H1 (cell line): ENCODE data around the gene RGS17. TPM values are rescaled to one million over a fixed set of nuclear protein-coding genes. Genes with fewer than 3 reads are reported as not detected.

ENCODE experiments used
- CTCF ChIA-PET: fragments of 300-600 bp; sonication (Branson Sonifier 250); formaldehyde crosslinking; loops from one replicate; lab custom pipeline; 2021; ENCODE audit not compliant: partially characterized antibody; lab: Charles Lee
- POLR2A ChIA-PET: fragments of 300-600 bp; sonication (Branson Sonifier 250); formaldehyde crosslinking; loops from one replicate; lab custom pipeline; 2021; ENCODE audit warnings: inconsistent platforms; ENCODE audit not compliant: partially characterized antibody; lab: Charles Lee
- DNase-seq, 2 experiments: peaks; one replicate each; pipeline versions ENCODE4 v3.0.0 to v3.0.0-alpha.2; 2010 to 2022; ENCODE audit warnings: low spot score in 2 of 2, low read depth in 1 of 2, mixed read lengths in 1 of 2
- FAIRE-seq: peaks from 2 replicates; lab custom pipeline; 2011; peaks lifted over from hg19 to GRCh38; lab: Jason Lieb, UNC
- H2AFZ ChIP-seq: 2 replicates; pipeline ENCODE4 v1.8.1; 2012; ENCODE audit warnings: low read length, inconsistent platforms
- H2AK5ac ChIP-seq: 2 replicates; pipeline ENCODE4 v1.6.1; 2013; ENCODE audit warnings: low read depth, low read length
- H2BK120ac ChIP-seq: replicated peaks from 2 replicates; pipeline ENCODE3; 2013; ENCODE audit warnings: low read depth, low read length, inconsistent platforms
- H2BK12ac ChIP-seq: 2 replicates; pipeline ENCODE4 v1.6.1; 2013; ENCODE audit warnings: low read depth, low read length
- H2BK15ac ChIP-seq: 2 replicates; pipeline ENCODE4 v1.6.1; 2013; ENCODE audit warnings: low read length
- H2BK20ac ChIP-seq: 2 replicates; pipeline ENCODE4 v1.6.1; 2013; ENCODE audit warnings: low read length
- H2BK5ac ChIP-seq: 2 replicates; pipeline ENCODE4 v1.6.1; 2013; ENCODE audit warnings: low read depth, low read length
- H3K14ac ChIP-seq: 2 replicates; pipeline ENCODE4 v1.6.1; 2013; ENCODE audit warnings: inconsistent platforms; ENCODE audit not compliant: insufficient read length
- H3K18ac ChIP-seq: 2 replicates; pipeline ENCODE4 v1.6.1; 2013; ENCODE audit warnings: low read length; ENCODE audit errors: extremely low read depth
- H3K23ac ChIP-seq: 2 replicates; pipeline ENCODE4 v1.6.1; 2013; ENCODE audit warnings: inconsistent platforms; ENCODE audit not compliant: insufficient read length
- H3K23me2 ChIP-seq: 2 replicates; pipeline ENCODE4 v1.6.1; 2013; ENCODE audit warnings: low read depth, low read length
- H3K27ac ChIP-seq: 2 replicates; pipeline ENCODE4 v1.6.1; 2011; ENCODE audit warnings: low read depth, low read length, inconsistent platforms
- H3K27me3 ChIP-seq, 4 experiments: replicated peaks in 1 of 4; 1 replicate in 1 of 4; 2 replicates in 3 of 4; pipeline versions ENCODE4 v1.6.1 to v1.8.1; 2011 to 2013; ENCODE audit warnings: low read length in 3 of 4, mild to moderate bottlenecking in 3 of 4, inconsistent platforms in 2 of 4, mixed read lengths in 2 of 4, moderate library complexity in 1 of 4; ENCODE audit not compliant: control insufficient read depth in 3 of 4, insufficient read depth in 3 of 4; ENCODE audit errors: extremely low read depth in 1 of 4
- H3K36me3 ChIP-seq, 4 experiments: 2 replicates each; pipeline versions ENCODE4 v1.6.1 to v1.8.1; 2011 to 2013; ENCODE audit warnings: mild to moderate bottlenecking in 4 of 4, low read length in 3 of 4, moderate library complexity in 2 of 4, control low read depth in 1 of 4, inconsistent platforms in 1 of 4; ENCODE audit not compliant: insufficient read depth in 4 of 4, control insufficient read depth in 2 of 4
- H3K4ac ChIP-seq: replicated peaks from 2 replicates; pipeline ENCODE3; 2013; ENCODE audit warnings: low read length, low read depth, mixed read lengths, inconsistent platforms; ENCODE audit not compliant: insufficient read length
- H3K4me1 ChIP-seq, 4 experiments: replicated peaks in 1 of 4; 1 replicate in 1 of 4; 2 replicates in 3 of 4; pipeline versions ENCODE4 v1.6.1 to v1.8.1; 2011 to 2013; ENCODE audit warnings: low read length in 3 of 4, inconsistent platforms in 2 of 4, mixed read lengths in 1 of 4; ENCODE audit not compliant: insufficient read depth in 4 of 4, control insufficient read depth in 3 of 4
- H3K4me2 ChIP-seq, 2 experiments: 2 replicates each; pipeline versions ENCODE4 v1.6.1 to v1.8.1; 2011 to 2013; ENCODE audit warnings: low read depth in 2 of 2, low read length in 2 of 2, control low read depth in 1 of 2, inconsistent platforms in 1 of 2, mild to moderate bottlenecking in 1 of 2; ENCODE audit not compliant: insufficient read depth in 1 of 2
- H3K4me3 ChIP-seq, 4 experiments: fragments of 200-600, 300-600 bp in 1 of 4; sonication (generic), shearing (Covaris generic), sonication (Bioruptor Twin) in 1 of 4; 2 replicates each; pipeline versions ENCODE4 v1.5.1 to v1.8.1; 2011 to 2016; ENCODE audit warnings: low read length in 4 of 4, low read depth in 3 of 4, control low read depth in 2 of 4, inconsistent platforms in 2 of 4, mild to moderate bottlenecking in 2 of 4, mixed read lengths in 1 of 4, moderate library complexity in 1 of 4; ENCODE audit not compliant: insufficient read depth in 2 of 4; ENCODE audit errors: extremely low read depth in 1 of 4
- H3K56ac ChIP-seq: replicated peaks from 2 replicates; pipeline ENCODE3; 2013; ENCODE audit warnings: low read depth, mild to moderate bottlenecking, mixed read lengths, low read length, inconsistent platforms; ENCODE audit not compliant: insufficient read length
- H3K79me1 ChIP-seq: 2 replicates; pipeline ENCODE4 v1.6.1; 2013; ENCODE audit warnings: low read depth, low read length, control low read depth
- H3K79me2 ChIP-seq, 2 experiments: 2 replicates each; pipeline versions ENCODE4 v1.6.1 to v1.8.1; 2012 to 2013; ENCODE audit warnings: low read length in 2 of 2, mild to moderate bottlenecking in 2 of 2, inconsistent platforms in 1 of 2; ENCODE audit not compliant: insufficient read depth in 2 of 2, control insufficient read depth in 1 of 2
- H3K9ac ChIP-seq, 4 experiments: replicated peaks in 1 of 4; 1 replicate in 1 of 4; 2 replicates in 3 of 4; pipeline versions ENCODE4 v1.6.1 to v1.8.1; 2011 to 2013; ENCODE audit warnings: low read depth in 3 of 4, low read length in 3 of 4, control low read depth in 2 of 4, mild to moderate bottlenecking in 2 of 4, moderate library complexity in 2 of 4, inconsistent platforms in 1 of 4; ENCODE audit errors: extremely low read depth in 1 of 4
- H3K9me3 ChIP-seq, 2 experiments: 2 replicates each; pipeline versions ENCODE4 v1.6.1 to v1.8.1; 2012 to 2013; ENCODE audit warnings: mild to moderate bottlenecking in 2 of 2, moderate library complexity in 2 of 2, control low read depth in 1 of 2, inconsistent platforms in 1 of 2, low read depth in 1 of 2, low read length in 1 of 2, mixed read lengths in 1 of 2; ENCODE audit not compliant: insufficient read depth in 2 of 2
- H4K20me1 ChIP-seq, 2 experiments: replicated peaks in 1 of 2; 2 replicates each; pipeline versions ENCODE3 to v1.8.1; 2011 to 2013; ENCODE audit warnings: inconsistent platforms in 2 of 2, low read length in 2 of 2, mild to moderate bottlenecking in 1 of 2; ENCODE audit not compliant: insufficient read depth in 2 of 2, control insufficient read depth in 1 of 2
- H4K5ac ChIP-seq: 2 replicates; pipeline ENCODE4 v1.6.1; 2013; ENCODE audit warnings: low read length, low read depth, mixed read lengths, inconsistent platforms; ENCODE audit not compliant: insufficient read length
- H4K8ac ChIP-seq: 2 replicates; pipeline ENCODE4 v1.8.0; 2013; ENCODE audit warnings: mild to moderate bottlenecking, moderate library complexity, low read length, inconsistent platforms; ENCODE audit not compliant: insufficient read depth; ENCODE audit errors: extremely low read depth
- H4K91ac ChIP-seq: replicated peaks from 2 replicates; pipeline ENCODE3; 2013; ENCODE audit warnings: low read length, mixed read lengths, inconsistent platforms; ENCODE audit not compliant: insufficient read length
- CBX5 ChIP-seq: fragments of 300-800, 300-1000 bp; sonication (generic); IDR thresholded peaks from 2 replicates; pipeline ENCODE4 v1.7.1; 2016; ENCODE audit warnings: antibody characterized with exemption, low read length, low read depth
- CHD1 ChIP-seq: IDR thresholded peaks from 2 replicates; pipeline ENCODE4 v1.6.1; 2012; ENCODE audit warnings: low read depth, low read length, improper control_type of control experiment
- POU5F1 ChIP-seq: IDR thresholded peaks from 2 replicates; pipeline ENCODE4 v1.6.1; 2011; ENCODE audit warnings: low read depth, mild to moderate bottlenecking, low read length, moderate library complexity
- RAD21 ChIP-seq, 2 experiments: IDR thresholded peaks in 1 of 2; conservative IDR thresholded peaks in 1 of 2; 2 replicates each; pipeline ENCODE4 v1.6.1; 2011; ENCODE audit warnings: low read depth in 2 of 2, low read length in 2 of 2, improper control_type of control experiment in 1 of 2, inconsistent platforms in 1 of 2, mild to moderate bottlenecking in 1 of 2, moderate library complexity in 1 of 2
- SAP30 ChIP-seq: fragments of 300-600 bp; sonication (generic); IDR thresholded peaks from 2 replicates; pipeline ENCODE4 v1.7.1; 2012; ENCODE audit warnings: low read length, moderate library complexity, mild to moderate bottlenecking, inconsistent platforms; ENCODE audit not compliant: insufficient read depth, insufficient replicate concordance
- SUZ12 ChIP-seq: fragments of 200-600 bp; sonication (generic); IDR thresholded peaks from 2 replicates; pipeline ENCODE4 v1.6.1; 2012; ENCODE audit warnings: mild to moderate bottlenecking, inconsistent platforms, low read length, moderate library complexity, mixed read lengths
- TAF1 ChIP-seq: IDR thresholded peaks from 2 replicates; pipeline ENCODE4 v1.6.1; 2011; ENCODE audit warnings: mild to moderate bottlenecking, low read depth, low read length
- WGBS, 2 experiments: shearing (Covaris generic) in 1 of 2; methylation state at CpG; one replicate each; pipeline versions ENCODE4 v1.1.6 to v1.1.7; 2013 to 2015; ENCODE audit warnings: low lambda C conversion rate in 2 of 2, mixed read lengths in 2 of 2, inconsistent platforms in 1 of 2, low coverage in 1 of 2, missing lambda C conversion rate in 1 of 2; ENCODE audit not compliant: insufficient replicate concordance in 2 of 2, insufficient coverage in 1 of 2, insufficient read length in 1 of 2; ENCODE audit errors: extremely low coverage in 1 of 2, missing lambda C conversion rate in 1 of 2; 5-methylcytosine and 5-hydroxymethylcytosine counted together
- polyA plus RNA-seq, 7 experiments: library from polyadenylated mRNA; depleted of rRNA in 3 of 7; stranded (reverse) in 5 of 7; unstranded in 2 of 7; fragments of >200 nt in 5 of 7; fragments of 200-250 nt in 2 of 7; gene quantifications; 1 replicate in 5 of 7; 2 replicates in 1 of 7; 4 replicates in 1 of 7; pipeline versions ENCODE4 v1.2.1 to v1.2.3, GENCODE V29; 2011 to 2013; ENCODE audit warnings: missing spikeins in 2 of 7, mixed read lengths in 2 of 7
- total RNA-seq: library from RNA; stranded (reverse); fragmentation: NEBNext Ultra II Directional; extraction: Animal tissue kit (Norgen Biotek cat#: 25700); gene quantifications from 2 replicates; pipeline ENCODE4 v1.2.1, GENCODE V29; 2021

Gene RGS17
- total and polyA plus RNA-seq, 2 of the 8 experiments (the other 6 are each of a cell fraction or from before 2014, with no cell fraction given) = 2.0 to 12.2 TPM

DNA sequence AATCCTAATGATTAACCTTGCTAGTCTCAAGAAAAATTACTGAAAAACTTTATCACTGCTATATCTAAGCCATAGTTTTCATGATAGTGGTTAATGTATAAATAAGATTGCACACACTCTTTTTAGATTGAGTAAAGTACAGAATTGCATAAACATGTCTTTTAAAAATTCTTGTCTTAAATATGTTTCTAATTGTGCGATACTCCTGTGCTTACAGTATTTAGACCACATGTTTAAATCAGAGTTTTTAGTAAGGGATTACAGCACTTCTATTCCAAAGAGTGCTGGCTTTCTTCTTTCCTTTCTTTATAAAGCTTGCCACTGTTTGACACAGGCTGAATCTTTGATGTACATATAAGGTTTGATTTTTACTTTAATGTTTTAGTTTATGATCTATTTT, 36.8 kb upstream of the RGS17 start:
- Histone ChIP-seq H3K18ac (no peak overlapping the region), H2BK12ac (no peak overlapping the region), H3K79me1 (no peaks in the 10 kb centered on the region)
- TF ChIP-seq TAF1 (no peak), CBX5 (no peak), POU5F1 (no peak), SUZ12 (no peak), CHD1 (no peak), SAP30 (no peak), RAD21 (IDR thresholded peaks at IDR 0.05 in 1 of 2, conservative IDR thresholded peaks at IDR 0.05 in 1 of 2; ENCODE audit: low read depth in 2 of 2, low read length in 2 of 2) (no peak)
- TF ChIP-seq, all 59 proteins: peak for 0
- Histone ChIP-seq H3K4me3 (no peak overlapping the region), H4K5ac (no peak overlapping the region), H3K23me2 (no peaks in the 10 kb centered on the region), H4K91ac (no peak overlapping the region), H3K23ac (no peak overlapping the region), H2BK120ac (no peak overlapping the region), H3K36me3 (no peaks in the 10 kb centered on the region), H3K56ac (no peak overlapping the region), H3K79me2 (no peaks in the 10 kb centered on the region), H2BK5ac (no peak overlapping the region), H3K27ac (no peak overlapping the region), H4K20me1 (no peaks in the 10 kb centered on the region), H2AK5ac (no peak overlapping the region), H3K4me1 (no peaks in the 10 kb centered on the region), H3K4ac (no peak overlapping the region), H3K9ac (no peak overlapping the region), H3K27me3 (no peaks in the 10 kb centered on the region), H3K4me2 (no peak overlapping the region), H2BK15ac (no peak overlapping the region), H3K14ac (no peak overlapping the region), H2AFZ (no peak overlapping the region), H3K9me3 (no peaks in the 10 kb centered on the region), H2BK20ac (no peak overlapping the region), H4K8ac (no peak overlapping the region)
- ChIA-PET POLR2A (no interaction called here), CTCF (no interaction called here)
- DNase-seq = no peak
- 95% methylated on average over 1 of the region's 1 CpG; no CpG with 5 or more reads in 1 of the 2 experiments for WGBS, 2 experiments
- no peak for FAIRE-seq
